OCI-LY3 (cell line): ENCODE data around the gene TPD52L2.
A peak's percentile ranks its signal among the peaks of the same experiment; 100 is the strongest.

Experiments
- H2AFZ ChIP-seq: fragments of 200-600, 300-600 bp; shearing (Covaris generic); 2 replicates; pipeline ENCODE4 v1.6.0; 2014; ENCODE audit warnings: antibody characterized with exemption, low read depth, low read length
- H3K27ac ChIP-seq: fragments of 200-600, 300-600 bp; sonication (generic); 2 replicates; pipeline ENCODE4 v1.5.1; 2014; ENCODE audit warnings: mild to moderate bottlenecking, low read length, moderate library complexity, mixed read lengths
- H3K27me3 ChIP-seq: fragments of 200-600, 300-600 bp; sonication (generic); 2 replicates; pipeline ENCODE4 v1.6.1; 2014; ENCODE audit warnings: low read depth, low read length, mixed read lengths
- H3K36me3 ChIP-seq: fragments of 200-600, 300-600 bp; sonication (generic); replicated peaks from 2 replicates; pipeline ENCODE3; 2014; ENCODE audit warnings: low read depth, low read length, mixed read lengths
- H3K4me1 ChIP-seq: fragments of 300-600, 200-600 bp; sonication (generic); 2 replicates; pipeline ENCODE4 v1.6.1; 2014; ENCODE audit warnings: low read length, mixed read lengths
- H3K4me2 ChIP-seq: fragments of 200-600, 300-600 bp; sonication (generic); 2 replicates; pipeline ENCODE4 v1.6.1; 2014; ENCODE audit warnings: low read length, mixed read lengths
- H3K4me3 ChIP-seq: fragments of 300-600, 200-600 bp; sonication (generic); 2 replicates; pipeline ENCODE4 v1.5.1; 2014; ENCODE audit warnings: antibody characterized with exemption, mild to moderate bottlenecking, low read length, moderate library complexity
- H3K79me2 ChIP-seq: fragments of 300-600, 200-600 bp; shearing (Covaris generic); 2 replicates; pipeline ENCODE4 v1.6.1; 2014; ENCODE audit warnings: mild to moderate bottlenecking, low read length, mixed read lengths
- H3K9ac ChIP-seq: fragments of 300-600, 200-600 bp; shearing (Covaris generic); 2 replicates; pipeline ENCODE4 v1.6.0; 2014; ENCODE audit warnings: mild to moderate bottlenecking, low read length, moderate library complexity
- H3K9me3 ChIP-seq: fragments of 200-600, 300-600 bp; shearing (Covaris generic); 2 replicates; pipeline ENCODE4 v1.6.1; 2014; ENCODE audit warnings: low read length, mixed read lengths; ENCODE audit not compliant: insufficient read depth
- H4K20me1 ChIP-seq: fragments of 200-600, 300-600 bp; sonication (generic); 2 replicates; pipeline ENCODE4 v1.6.1; 2016; ENCODE audit warnings: low read length, mixed read lengths; ENCODE audit not compliant: insufficient read depth
- CTCF ChIP-seq: fragments of 200-600, 300-600 bp; sonication (generic); IDR thresholded peaks from 2 replicates; pipeline ENCODE4 v1.5.1; 2014; ENCODE audit warnings: antibody characterized with exemption, low read length, low read depth
- EZH2phosphoT487 ChIP-seq: fragments of 200-600 bp; shearing (Covaris generic); IDR thresholded peaks from 2 replicates; pipeline ENCODE4 v1.6.1; 2018; ENCODE audit warnings: antibody characterized with exemption, mixed run types, low read depth

TPD52L2 gene

GRCh38 chr20:63828124-63828523 is 36.9 kb upstream of the TPD52L2 start:
- H3K9me3 ChIP-seq = no peaks in the 10 kb centered on the region
- no peaks in the 10 kb centered on the region for H3K36me3 ChIP-seq
- no peak overlapping the region for H2AFZ ChIP-seq
- no peaks in the 10 kb centered on the region for H4K20me1 ChIP-seq
- TF ChIP-seq CTCF (no peak), EZH2phosphoT487 (no peak)
- H3K79me2 ChIP-seq = no peaks in the 10 kb centered on the region
- H3K27ac ChIP-seq = no peak overlapping the region
- H3K9ac ChIP-seq = no peak overlapping the region
- H3K4me3 ChIP-seq = no peak overlapping the region
- H3K27me3 ChIP-seq = peaks cover 21% of the 10 kb centered on the region
- peaks cover 11% of the 10 kb centered on the region for H3K4me1 ChIP-seq
- no peak overlapping the region for H3K4me2 ChIP-seq

GRCh38 chr20:63828545-63828944 is 36.5 kb upstream of the TPD52L2 start:
- Histone ChIP-seq H3K79me2 (no peaks in the 10 kb centered on the region), H4K20me1 (no peaks in the 10 kb centered on the region), H2AFZ (no peak overlapping the region), H3K27ac (no peak overlapping the region), H3K9ac (no peak overlapping the region), H3K4me3 (no peak overlapping the region), H3K36me3 (no peaks in the 10 kb centered on the region), H3K4me1 (peaks cover 16% of the 10 kb centered on the region), H3K27me3 (peaks cover 23% of the 10 kb centered on the region), H3K4me2 (no peak overlapping the region), H3K9me3 (no peaks in the 10 kb centered on the region)
- TF ChIP-seq CTCF (no peak), EZH2phosphoT487 (no peak)

GRCh38 chr20:63828951-63829350 is 36.1 kb upstream of the TPD52L2 start:
- Histone ChIP-seq H3K4me3 (no peak overlapping the region), H4K20me1 (no peaks in the 10 kb centered on the region), H3K36me3 (no peaks in the 10 kb centered on the region), H3K9ac (no peak overlapping the region), H3K4me1 (peaks cover 20% of the 10 kb centered on the region), H3K27me3 (peaks cover 23% of the 10 kb centered on the region), H2AFZ (no peak overlapping the region), H3K9me3 (no peaks in the 10 kb centered on the region), H3K79me2 (no peaks in the 10 kb centered on the region), H3K27ac (no peak overlapping the region), H3K4me2 (peak overlapping the region; percentile 55; the same call in 1 of the 2 replicates)
- TF ChIP-seq CTCF = no peak
- TF ChIP-seq EZH2phosphoT487 = no peak

GRCh38 chr20:63829603-63829944 is 35.5 kb upstream of the TPD52L2 start:
- TF ChIP-seq EZH2phosphoT487 (no peak; the same call in 1 of the 2 replicates), CTCF (no peak)
- H3K36me3 ChIP-seq = no peaks in the 10 kb centered on the region
- peaks cover 20% of the 10 kb centered on the region for H3K4me1 ChIP-seq
- no peak overlapping the region for H2AFZ ChIP-seq
- no peak overlapping the region for H3K27ac ChIP-seq
- H3K9ac ChIP-seq = 0 out of 2 replicates have a peak overlapping the region, but pooled peaks have one; percentile 37
- peak overlapping the region; percentile 55 for H3K4me2 ChIP-seq
- H3K4me3 ChIP-seq = peak overlapping the region; percentile 72
- H4K20me1 ChIP-seq = no peaks in the 10 kb centered on the region
- H3K27me3 ChIP-seq = peaks cover 18% of the 10 kb centered on the region
- no peaks in the 10 kb centered on the region for H3K79me2 ChIP-seq
- H3K9me3 ChIP-seq = no peaks in the 10 kb centered on the region
